Esophagus muscularis mucosa (tissue), 4 donors: ENCODE measurements around the gene XRCC4.

Experiments
- CTCF ChIP-seq, 3 experiments: fragments of 200-600 bp in 2 of 3; fragments of 450-650 bp in 1 of 3; sonication (generic) in 2 of 3; IDR thresholded peaks; one replicate each; pipeline ENCODE4 v1.5.1; 2017 to 2019; ENCODE audit warnings: antibody characterized with exemption in 3 of 3, mild to moderate bottlenecking in 2 of 3, moderate library complexity in 1 of 3
- EP300 ChIP-seq: sonication (generic); formaldehyde crosslinking; IDR thresholded peaks from one replicate; pipeline ENCODE4 v1.6.1; 2017; ENCODE audit warnings: antibody characterized with exemption
- POLR2AphosphoS5 ChIP-seq, 2 donors: sonication (generic); formaldehyde crosslinking; IDR thresholded peaks; one replicate each; pipeline ENCODE4 v1.6.1; 2017; ENCODE audit warnings: antibody characterized with exemption in 2 of 2

DNA sequence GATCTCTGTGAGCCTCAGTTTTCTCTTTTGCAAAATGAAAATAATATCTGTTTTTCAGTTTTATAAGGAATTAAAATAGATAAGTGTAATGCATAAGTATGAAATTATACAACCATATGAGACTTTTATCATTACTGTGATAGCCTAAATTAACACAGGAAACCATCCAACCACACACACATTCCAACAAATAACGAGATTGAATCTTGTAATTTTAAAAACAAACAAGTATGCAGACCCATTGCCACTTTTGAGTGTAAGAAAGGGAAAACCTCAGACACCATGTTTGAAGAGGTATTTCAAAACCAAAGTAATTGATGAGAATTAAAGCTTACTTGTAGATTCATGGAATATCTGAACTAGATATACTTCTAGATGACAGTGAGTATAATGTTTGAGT, 32.0 kb downstream of the XRCC4 start:
- TF ChIP-seq CTCF (IDR thresholded peaks at IDR 0.05) (no peak), EP300 (no peak), POLR2AphosphoS5 (IDR thresholded peaks at IDR 0.05) (no peak)
